ENCODE data around the gene MSGN1.

- TF ChIP-seq CTCF (conservative IDR thresholded peaks at IDR 0.05; ENCODE audit: low read length) = no peak
- TF ChIP-seq EZH2phosphoT487 (IDR thresholded peaks at IDR 0.05; ENCODE audit: borderline replicate concordance) = no peak
Measured at GRCh38 chr2:17792515-17792914, 23.7 kb upstream of the MSGN1 start.
